Peyer's patch (tissue), 4 donors: ENCODE data around the gene AP1M1. TPM values are rescaled to one million over a fixed set of nuclear protein-coding genes. Genes with fewer than 3 reads are reported as not detected.

Experiments
- DNase-seq, 3 donors: peaks; one replicate each; pipeline ENCODE4 v3.0.0-alpha.2; 2017 to 2019
- H3K27ac ChIP-seq, 4 donors: fragments of 200-600 bp; sonication (generic); one replicate each; pipeline ENCODE4 v1.5.1; 2016 to 2019
- H3K27me3 ChIP-seq, 2 donors: fragments of 200-600 bp; sonication (generic); one replicate each; pipeline ENCODE4 v1.5.1; 2019
- H3K36me3 ChIP-seq, 3 donors: fragments of 200-600 bp; sonication (generic); one replicate each; pipeline ENCODE4 v1.5.1; 2016 to 2019
- H3K4me1 ChIP-seq, 4 donors: fragments of 200-600 bp; sonication (generic); one replicate each; pipeline ENCODE4 v1.5.1; 2016 to 2019
- H3K4me3 ChIP-seq, 4 donors: fragments of 200-600 bp; sonication (generic); 1 replicate in 3 of 4; 2 replicates in 1 of 4; pipeline ENCODE4 v1.5.1; 2016 to 2019; ENCODE audit warnings: mild to moderate bottlenecking in 1 of 4
- H3K9me3 ChIP-seq, 4 donors: fragments of 200-600 bp; sonication (generic); one replicate each; pipeline ENCODE4 v1.5.1; 2016 to 2019; ENCODE audit warnings: mild to moderate bottlenecking in 1 of 4
- CTCF ChIP-seq, 6 experiments: fragments of 450-650 bp in 4 of 6; fragments of 200-600 bp in 2 of 6; sonication (generic) in 1 of 6; IDR thresholded peaks; one replicate each; pipeline ENCODE4 v1.5.1; 2017 to 2019; ENCODE audit warnings: antibody characterized with exemption in 6 of 6, mild to moderate bottlenecking in 3 of 6, moderate library complexity in 1 of 6
- POLR2A ChIP-seq, 2 donors: fragments of 450-650 bp; IDR thresholded peaks; one replicate each; pipeline ENCODE4 v1.5.1; 2017; ENCODE audit warnings: antibody characterized with exemption in 2 of 2, mild to moderate bottlenecking in 2 of 2, moderate library complexity in 2 of 2
- total RNA-seq, 4 donors: library from RNA; depleted of rRNA; stranded (reverse); fragments of >200 nt; gene quantifications; one replicate each; pipeline ENCODE4 v1.1.0, GENCODE V29; 2016

Gene AP1M1
- total RNA-seq, 4 donors from 2014 or later = 52.7 to 83.9 (median 62.8) TPM

GRCh38 chr19:16252459-16253205 lies 54.9 kb downstream of the AP1M1 start:
- H3K27me3 ChIP-seq = no peaks in the 10 kb centered on the region
- H3K36me3 ChIP-seq = no peaks in the 10 kb centered on the region
- no peak overlapping the region for H3K4me3 ChIP-seq
- H3K4me1 ChIP-seq = peaks cover 0 to 17% (median 2%) of the 10 kb centered on the region in 4 donors
- H3K27ac ChIP-seq = peak overlapping the region in 1 of 4 donors; percentile 59
- no peak for TF ChIP-seq CTCF (IDR thresholded peaks at IDR 0.05)
- TF ChIP-seq POLR2A (IDR thresholded peaks at IDR 0.05) = no peak
- DNase-seq = peak in 2 of 3 donors; percentile 76 to 77
- H3K9me3 ChIP-seq = no peaks in the 10 kb centered on the region

DNA sequence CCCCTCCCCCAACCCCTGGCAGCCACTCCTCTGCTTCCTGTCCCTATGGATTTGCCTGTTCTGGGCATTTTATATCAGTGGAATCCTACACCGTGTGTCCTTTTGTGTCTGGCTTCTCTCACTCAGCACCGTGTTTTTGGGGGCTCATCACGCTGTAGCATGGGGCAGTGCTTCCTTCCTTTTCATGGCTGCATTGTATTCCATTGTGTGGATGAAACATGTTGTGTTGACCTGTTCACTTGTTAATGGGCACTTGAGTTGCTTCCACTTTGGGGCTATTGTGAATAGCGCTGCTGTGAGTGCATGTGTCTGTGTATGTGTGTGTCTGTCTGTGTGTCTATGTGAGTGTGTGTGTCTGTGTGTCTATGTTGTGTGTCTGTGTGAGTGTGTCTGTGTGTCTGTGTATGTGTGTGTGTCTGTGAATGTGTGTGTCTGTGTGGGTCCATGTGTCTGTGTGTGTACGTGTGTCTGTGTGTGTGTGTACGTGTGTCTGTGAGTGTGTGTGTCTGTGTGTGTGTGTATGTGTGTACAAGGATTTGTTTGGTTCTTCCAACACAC lies 57.2 kb downstream of the AP1M1 start:
- Histone ChIP-seq H3K9me3 (no peaks in the 10 kb centered on the region), H3K4me1 (peaks cover 0 to 30% (median 10%) of the 10 kb centered on the region in 4 donors), H3K27me3 (no peaks in the 10 kb centered on the region), H3K27ac (no peak overlapping the region), H3K36me3 (no peaks in the 10 kb centered on the region), H3K4me3 (no peak overlapping the region)
- no peak for DNase-seq
- TF ChIP-seq CTCF (IDR thresholded peaks at IDR 0.05) = no peak
- TF ChIP-seq POLR2A (IDR thresholded peaks at IDR 0.05) = no peak

GRCh38 chr19:16257509-16258002 lies 59.8 kb downstream of the AP1M1 start:
- Histone ChIP-seq H3K36me3 (no peaks in the 10 kb centered on the region), H3K9me3 (no peaks in the 10 kb centered on the region), H3K27ac (peak overlapping the region; percentile 39 to 73 (median 58)), H3K27me3 (no peaks in the 10 kb centered on the region), H3K4me3 (no peak overlapping the region), H3K4me1 (peaks cover 0 to 44% (median 26%) of the 10 kb centered on the region in 4 donors)
- TF ChIP-seq POLR2A (IDR thresholded peaks at IDR 0.05) (no peak), CTCF (IDR thresholded peaks at IDR 0.05) (no peak)
- DNase-seq = no peak

GRCh38 chr19:16258440-16258903 lies 60.8 kb downstream of the AP1M1 start:
- H3K4me1 ChIP-seq = peaks cover 0 to 45% (median 24%) of the 10 kb centered on the region in 4 donors
- no peak overlapping the region for H3K4me3 ChIP-seq
- H3K36me3 ChIP-seq = no peaks in the 10 kb centered on the region
- no peaks in the 10 kb centered on the region for H3K9me3 ChIP-seq
- TF ChIP-seq CTCF (IDR thresholded peaks at IDR 0.05) = no peak
- peak in 1 of 2 donors; percentile 13 for TF ChIP-seq POLR2A (IDR thresholded peaks at IDR 0.05)
- peak in 2 of 3 donors; percentile 50 to 76 for DNase-seq
- H3K27ac ChIP-seq = peak overlapping the region; percentile 53 to 76 (median 68)
- no peaks in the 10 kb centered on the region for H3K27me3 ChIP-seq

DNA sequence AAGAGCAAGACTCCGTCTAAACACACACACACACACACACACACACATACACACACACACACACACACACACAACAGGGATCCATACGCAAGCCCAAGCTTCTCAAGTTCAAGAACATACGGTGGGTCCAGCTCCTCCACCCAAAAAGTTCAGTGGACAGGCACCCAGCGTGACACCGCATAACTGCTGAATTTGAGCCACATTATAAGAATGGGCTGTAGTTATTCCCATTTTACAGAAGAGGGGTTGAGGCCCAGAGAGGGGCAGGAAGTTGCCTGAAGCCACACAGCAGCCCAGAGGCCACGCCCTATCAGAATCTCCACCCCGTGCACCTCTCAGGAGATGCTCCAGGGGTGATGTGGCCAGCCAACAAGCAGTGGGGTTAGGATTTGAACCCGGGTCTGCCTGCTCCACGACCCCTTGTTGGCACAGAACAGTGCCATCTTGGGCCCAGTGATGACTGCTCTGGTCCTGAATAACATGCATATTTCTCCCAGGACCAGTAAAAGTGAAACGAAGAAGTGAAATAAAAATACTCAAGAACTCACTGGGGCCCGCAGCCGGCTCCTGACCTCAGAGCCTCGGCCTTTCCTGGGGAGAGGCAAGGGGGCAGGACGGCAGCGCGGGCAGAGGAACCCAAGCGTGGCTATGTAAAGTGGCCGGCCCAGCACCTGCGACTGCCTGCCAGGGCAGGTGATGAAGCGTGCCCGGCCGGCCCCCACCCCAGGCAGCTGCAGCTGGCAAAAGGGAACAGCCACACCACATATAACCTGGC lies 61.9 kb downstream of the AP1M1 start:
- DNase-seq = peak in 2 of 3 donors; percentile 90 to 93
- H3K4me3 ChIP-seq = no peak overlapping the region
- no peaks in the 10 kb centered on the region for H3K36me3 ChIP-seq
- H3K9me3 ChIP-seq = no peaks in the 10 kb centered on the region
- H3K27ac ChIP-seq = peak overlapping the region; percentile 53 to 76 (median 68)
- no peak for TF ChIP-seq POLR2A (IDR thresholded peaks at IDR 0.05)
- no peak for TF ChIP-seq CTCF (IDR thresholded peaks at IDR 0.05)
- H3K27me3 ChIP-seq = no peaks in the 10 kb centered on the region
- peaks cover 0 to 45% (median 22%) of the 10 kb centered on the region in 4 donors for H3K4me1 ChIP-seq
